AG20443 (cell line): Measurements from ENCODE around the gene FERMT3.

Experiments used
- DNase-seq: peaks from one replicate; pipeline ENCODE4 v3.0.0; 2012; ENCODE audit warnings: low spot score, mixed read lengths

FERMT3 gene

DNA sequence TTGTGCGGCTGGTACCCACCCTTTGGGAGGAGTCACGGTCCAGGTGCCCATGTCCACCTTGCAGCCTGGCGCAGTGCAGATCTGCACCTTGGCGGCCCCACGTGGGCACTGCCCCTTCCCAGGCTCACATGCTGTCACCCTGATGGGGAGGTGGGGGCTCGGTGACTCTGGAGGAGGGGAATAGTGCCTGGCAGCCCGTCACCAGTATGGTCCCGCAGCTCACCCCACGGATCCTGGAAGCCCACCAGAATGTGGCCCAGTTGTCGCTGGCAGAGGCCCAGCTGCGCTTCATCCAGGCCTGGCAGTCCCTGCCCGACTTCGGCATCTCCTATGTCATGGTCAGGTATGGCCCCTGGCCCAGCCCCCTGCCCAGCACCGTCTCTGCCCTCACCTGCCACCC, 14.3 kb downstream of the FERMT3 start:
- no peak for DNase-seq

- DNase-seq: no peak
Measured at GRCh38 chr11:64222651-64223000, 16.1 kb downstream of the FERMT3 start.

DNA sequence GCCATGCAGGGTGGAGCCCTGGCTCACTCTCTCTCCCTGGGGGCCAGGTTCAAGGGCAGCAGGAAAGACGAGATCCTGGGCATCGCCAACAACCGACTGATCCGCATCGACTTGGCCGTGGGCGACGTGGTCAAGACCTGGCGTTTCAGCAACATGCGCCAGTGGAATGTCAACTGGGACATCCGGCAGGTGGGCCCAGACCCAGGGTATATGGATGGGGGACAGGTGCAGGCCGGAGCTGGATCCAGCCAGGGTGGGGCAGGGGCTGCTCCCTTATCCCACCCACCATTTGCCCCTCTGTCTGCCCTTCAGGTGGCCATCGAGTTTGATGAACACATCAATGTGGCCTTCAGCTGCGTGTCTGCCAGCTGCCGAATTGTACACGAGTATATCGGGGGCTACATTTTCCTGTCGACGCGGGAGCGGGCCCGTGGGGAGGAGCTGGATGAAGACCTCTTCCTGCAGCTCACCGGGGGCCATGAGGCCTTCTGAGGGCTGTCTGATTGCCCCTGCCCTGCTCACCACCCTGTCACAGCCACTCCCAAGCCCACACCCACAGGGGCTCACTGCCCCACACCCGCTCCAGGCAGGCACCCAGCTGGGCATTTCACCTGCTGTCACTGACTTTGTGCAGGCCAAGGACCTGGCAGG, 16.6 kb downstream of the FERMT3 start:
- DNase-seq: no peak

DNA sequence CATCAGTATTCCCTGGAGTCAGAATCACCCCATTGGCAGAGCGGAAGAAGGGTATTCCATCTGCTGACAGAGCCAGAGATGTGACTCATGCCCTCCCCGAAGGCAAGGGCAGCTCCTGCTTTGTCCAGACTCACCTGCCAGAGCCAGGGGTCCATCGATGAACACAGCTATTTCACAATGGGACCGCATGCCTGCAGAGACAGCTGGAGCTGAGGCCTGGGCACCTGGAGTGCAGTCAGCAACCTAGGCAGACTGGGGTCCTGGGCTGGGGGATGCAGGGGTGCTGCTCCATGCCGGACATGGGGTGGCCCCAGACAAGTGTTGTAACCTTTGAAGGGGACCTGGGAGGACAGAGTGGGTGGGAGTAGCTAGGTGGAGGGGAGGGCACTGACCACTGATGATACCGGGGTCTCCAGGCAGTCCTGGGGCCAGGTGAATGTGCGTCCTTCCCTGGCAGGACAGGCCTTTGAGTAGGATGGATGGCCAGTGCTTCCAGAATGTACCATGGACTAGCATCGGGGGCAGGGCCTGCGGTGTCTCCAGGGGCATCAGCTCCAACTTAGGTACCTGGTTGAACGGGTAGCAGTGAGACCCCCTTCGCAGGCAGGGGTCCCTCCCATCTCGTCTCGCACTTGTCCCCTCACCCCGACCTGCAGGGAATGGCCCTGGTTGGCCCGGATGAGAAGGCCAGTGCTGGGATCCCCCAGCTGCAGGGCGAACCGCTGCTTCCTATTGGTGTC, 17.8 kb downstream of the FERMT3 start:
- DNase-seq: no peak

GRCh38 chr11:64224891-64225607, 18.5 kb downstream of the FERMT3 start:
- DNase-seq: no peak

DNA sequence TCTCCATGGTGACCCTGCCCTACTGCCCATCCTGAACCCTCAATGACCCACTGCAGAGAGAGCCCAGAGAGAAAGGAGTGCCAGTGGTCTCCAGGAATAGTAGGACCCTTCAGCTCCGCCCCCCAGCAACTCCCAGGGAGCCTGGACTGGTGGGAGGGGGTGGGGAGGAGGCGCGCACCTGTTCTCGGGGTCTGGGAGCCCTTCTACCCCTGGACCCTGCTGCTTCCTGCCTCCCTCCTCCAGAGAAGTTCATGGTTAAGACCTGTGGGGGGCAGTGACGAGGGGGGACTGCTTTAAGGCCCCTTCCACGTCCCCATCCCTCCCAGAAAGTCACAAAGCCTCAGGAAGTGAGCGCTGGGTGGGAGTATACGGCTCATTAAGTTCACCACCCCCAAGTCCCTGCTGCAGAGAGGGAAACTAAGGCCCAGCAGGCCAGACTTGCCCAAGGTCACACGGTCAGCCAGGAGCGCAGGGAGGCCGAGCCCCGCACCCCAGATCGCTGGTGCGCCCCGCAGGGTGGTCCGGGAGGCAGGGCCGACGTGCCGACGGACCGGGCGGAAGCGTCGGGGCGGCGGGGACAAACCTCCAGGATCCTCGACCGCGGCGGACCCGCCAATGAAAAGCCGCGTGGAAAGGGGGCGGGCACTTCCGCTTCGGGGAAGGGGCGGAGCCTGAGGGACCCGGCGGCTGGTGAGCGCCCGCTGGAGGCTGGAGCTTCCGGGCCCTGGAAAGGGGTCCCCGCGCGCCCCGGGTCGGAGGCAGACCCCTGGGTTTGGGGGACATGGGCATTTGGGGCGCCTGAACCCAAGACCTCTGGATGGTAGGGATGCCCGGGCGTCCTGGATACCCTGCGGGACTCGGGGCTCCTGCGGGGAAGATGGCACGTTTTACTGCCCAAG, 19.3 kb downstream of the FERMT3 start, which contains the start of the genes NUDT22 and TRPT1:
Gene NUDT22, plus strand, starts transcription at position 667 of the 899 bp plus-strand sequence. CDS start 379 bp downstream, outside the sequence.
Gene TRPT1, minus strand, starts transcription at position 579 of the 899 bp plus-strand sequence. Its CDS starts 326 bp downstream, at position 253.
- DNase-seq: peak; percentile 94

- DNase-seq: peak; percentile 32
Measured at GRCh38 chr11:64226507-64227051, 20.1 kb downstream of the FERMT3 start.

DNA sequence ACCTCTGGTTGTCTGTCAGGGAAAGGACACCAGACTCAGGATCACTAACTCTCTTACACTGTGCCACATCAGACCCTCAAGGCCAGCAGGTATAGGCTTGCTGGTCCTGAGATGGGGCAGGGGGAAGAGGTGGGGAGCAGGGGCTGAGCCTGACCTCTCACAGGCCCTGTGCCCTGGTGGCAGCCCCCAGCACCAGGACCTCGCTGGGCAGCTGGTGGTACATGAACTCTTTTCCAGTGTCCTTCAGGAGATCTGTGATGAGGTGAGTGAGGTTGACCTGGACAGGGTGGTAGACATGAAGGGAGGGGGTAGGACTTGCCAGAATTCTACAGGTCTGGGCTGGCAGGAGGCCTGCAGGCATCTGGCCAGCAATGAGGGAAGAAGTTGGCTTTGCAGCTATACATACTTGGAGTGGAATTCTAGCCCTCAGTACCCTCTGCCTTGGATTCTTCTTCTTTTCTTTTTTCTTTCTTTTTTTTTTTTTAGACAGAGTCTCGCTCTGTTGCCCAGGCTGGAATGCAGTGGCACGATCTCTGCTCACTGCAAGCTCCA, 21.0 kb downstream of the FERMT3 start:
- no peak for DNase-seq

DNA sequence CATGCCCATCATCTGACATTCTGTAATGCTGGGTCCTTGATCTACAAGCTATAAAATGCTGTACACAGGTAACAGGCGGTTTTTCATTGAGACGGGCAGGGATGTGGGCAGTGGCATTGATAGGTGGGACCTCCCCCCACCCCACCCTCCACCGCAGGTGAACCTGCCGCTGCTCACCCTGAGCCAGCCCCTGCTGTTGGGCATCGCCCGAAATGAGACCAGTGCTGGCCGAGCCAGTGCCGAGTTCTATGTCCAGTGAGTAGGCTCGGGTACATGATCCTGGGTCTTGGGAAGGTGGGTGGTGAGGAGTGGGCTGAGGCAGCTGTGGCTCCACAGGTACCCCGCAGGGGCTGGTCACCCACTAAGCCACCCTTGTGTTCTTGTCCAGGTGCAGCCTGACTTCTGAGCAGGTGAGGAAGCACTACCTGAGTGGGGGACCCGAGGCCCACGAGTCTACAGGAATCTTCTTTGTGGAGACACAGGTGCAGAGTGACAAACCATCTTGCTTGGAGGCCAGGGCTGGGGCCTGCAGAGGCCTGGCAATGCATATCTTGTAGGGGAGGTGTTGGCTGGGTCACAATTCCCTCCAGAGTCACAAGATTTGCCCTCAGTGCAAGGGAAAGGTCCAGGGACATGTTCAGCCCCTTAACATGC, 22.7 kb downstream of the FERMT3 start:
- no peak for DNase-seq

GRCh38 chr11:64229744-64230170, 23.2 kb downstream of the FERMT3 start:
- no peak for DNase-seq

GRCh38 chr11:64230171-64230984, 23.9 kb downstream of the FERMT3 start, which contains the start of gene DNAJC4:
Gene DNAJC4 (plus strand): TSS chr11:64230548. CDS start chr11:64230855, 307 bp downstream.
- peak; percentile 77 for DNase-seq

- no peak for DNase-seq
Measured at GRCh38 chr11:64230985-64231365, 24.5 kb downstream of the FERMT3 start.

GRCh38 chr11:64231546-64231945, 25.0 kb downstream of the FERMT3 start:
- DNase-seq: no peak

GRCh38 chr11:64232182-64232966, 25.9 kb downstream of the FERMT3 start:
- no peak for DNase-seq

DNA sequence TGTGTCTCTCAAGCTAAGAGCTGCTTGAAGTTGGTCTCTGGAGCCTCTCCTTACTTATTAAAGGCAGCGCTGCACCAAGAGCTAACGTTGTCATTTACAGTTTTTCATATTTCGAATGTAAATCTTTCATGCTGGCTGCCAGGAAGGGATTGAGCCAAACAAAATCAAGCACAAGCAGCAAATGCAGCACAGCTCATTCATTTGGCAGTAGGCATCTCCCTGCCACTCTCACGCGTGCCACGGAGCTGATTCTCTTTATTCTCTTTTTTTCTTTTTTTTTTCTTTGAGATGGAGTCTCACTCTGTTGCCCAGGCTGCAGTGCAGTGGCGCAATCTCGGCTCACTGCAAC, 26.4 kb downstream of the FERMT3 start:
- no peak for DNase-seq

GRCh38 chr11:64233913-64234586, 27.5 kb downstream of the FERMT3 start, which contains the start of gene VEGFB:
Gene VEGFB (plus strand): TSS chr11:64234584. CDS start chr11:64234834, 250 bp downstream.
- peak; percentile 83 for DNase-seq

- DNase-seq: peak; percentile 54
Measured at GRCh38 chr11:64234647-64235379, 28.3 kb downstream of the FERMT3 start.
